Activated CD4-positive, alpha-beta memory T cell treated with anti-CD3 and anti-CD28 coated beads, Interleukin-2, amount 10 ng/mL, durations not matched to agents 7 days and 5 days (primary cell): Measurements from ENCODE around the gene RTL1. TPM values are rescaled to one million over a fixed set of nuclear protein-coding genes. Genes with fewer than 3 reads are reported as not detected.
A peak's percentile ranks its signal among the peaks of the same experiment; 100 is the strongest.

ENCODE experiments used
- CTCF ChIA-PET: fragments of 350-600 bp; sonication (Branson Sonifier 250); formaldehyde crosslinking; loops from one replicate; lab custom pipeline; 2021; ENCODE audit warnings: antibody characterized with exemption, inconsistent platforms; lab: Charles Lee
- POLR2A ChIA-PET: fragments of 350-600 bp; sonication (Branson Sonifier 250); formaldehyde crosslinking; loops from one replicate; lab custom pipeline; 2021; ENCODE audit warnings: antibody characterized with exemption; lab: Charles Lee
- DNase-seq: peaks from one replicate; pipeline ENCODE4 v3.0.0-alpha.2; 2020
- H3K27ac Mint-ChIP-seq: one replicate; pipeline ENCODE4 v1.8.0; 2021; ENCODE audit warnings: mild to moderate bottlenecking, mixed read lengths
- H3K27me3 Mint-ChIP-seq: one replicate; pipeline ENCODE4 v1.8.0; 2021; ENCODE audit warnings: mixed read lengths
- H3K36me3 Mint-ChIP-seq: one replicate; pipeline ENCODE4 v1.8.0; 2021; ENCODE audit warnings: low read depth, mixed read lengths
- H3K4me1 Mint-ChIP-seq: one replicate; pipeline ENCODE4 v1.8.0; 2021; ENCODE audit warnings: mixed read lengths
- H3K4me3 Mint-ChIP-seq: one replicate; pipeline ENCODE4 v1.8.0; 2021; ENCODE audit warnings: mild to moderate bottlenecking, mixed read lengths
- H3K9me3 Mint-ChIP-seq: one replicate; pipeline ENCODE4 v1.8.0; 2021; ENCODE audit warnings: mixed read lengths
- total RNA-seq, 2 experiments: library from RNA; stranded (reverse); gene quantifications; one replicate each; pipeline ENCODE4 v1.2.3, GENCODE V29; 2021

Gene RTL1
- not detected for total RNA-seq

GRCh38 chr14:100903672-100904185, at the start of gene RTL1:
Gene RTL1 (minus strand): TSS chr14:100903722. CDS start chr14:100884788, 18,934 bp downstream.
- H3K27ac Mint-ChIP-seq, result no peak within 1 kb of the TSS
- CTCF ChIA-PET, result no interaction called here
- no peaks in the 10 kb centered on the region for H3K9me3 Mint-ChIP-seq
- POLR2A ChIA-PET, result no interaction called here
- no peak within 1 kb of the TSS for H3K4me3 Mint-ChIP-seq
- no peak for DNase-seq
- no peaks in the 10 kb centered on the region for H3K36me3 Mint-ChIP-seq
- peaks cover 43% of the 10 kb centered on the region for H3K27me3 Mint-ChIP-seq
- no peaks in the 10 kb centered on the region for H3K4me1 Mint-ChIP-seq

GRCh38 chr14:100950024-100950423, 46.5 kb upstream of the RTL1 start:
- no peaks in the 10 kb centered on the region for H3K4me1 Mint-ChIP-seq
- no peak overlapping the region for H3K27ac Mint-ChIP-seq
- no peaks in the 10 kb centered on the region for H3K9me3 Mint-ChIP-seq
- H3K4me3 Mint-ChIP-seq, result no peak overlapping the region
- ChIA-PET CTCF (no interaction called here), POLR2A (no interaction called here)
- peaks cover 3% of the 10 kb centered on the region for H3K27me3 Mint-ChIP-seq
- H3K36me3 Mint-ChIP-seq, result no peaks in the 10 kb centered on the region
- no peak for DNase-seq

DNA sequence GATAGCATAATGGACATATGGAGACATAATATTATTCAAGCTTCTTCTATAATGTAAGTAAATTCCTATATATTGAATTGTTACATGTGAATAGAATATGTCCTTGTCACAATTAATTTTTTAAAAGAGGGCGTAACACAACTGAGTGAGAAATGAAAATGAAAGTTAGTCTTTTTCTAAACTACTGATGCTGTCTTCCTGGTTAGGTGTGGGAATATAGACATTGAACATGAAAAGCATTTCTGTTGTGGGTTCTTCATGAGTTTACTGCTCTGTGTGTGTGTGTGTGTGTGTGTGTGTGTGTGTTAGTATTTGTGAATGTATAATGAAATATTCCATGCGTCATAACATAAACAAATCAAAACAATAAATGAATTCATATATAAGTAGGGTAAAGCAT, 40.5 kb upstream of the RTL1 start:
- ChIA-PET POLR2A (no interaction called here), CTCF (no interaction called here)
- peaks cover 4% of the 10 kb centered on the region for H3K4me1 Mint-ChIP-seq
- no peak overlapping the region for H3K27ac Mint-ChIP-seq
- DNase-seq, result no peak
- peaks cover 6% of the 10 kb centered on the region for H3K27me3 Mint-ChIP-seq
- no peaks in the 10 kb centered on the region for H3K9me3 Mint-ChIP-seq
- no peaks in the 10 kb centered on the region for H3K36me3 Mint-ChIP-seq
- H3K4me3 Mint-ChIP-seq, result no peak overlapping the region

- H3K9me3 Mint-ChIP-seq, result no peaks in the 10 kb centered on the region
- no peak for DNase-seq
- H3K27me3 Mint-ChIP-seq, result peaks cover 21% of the 10 kb centered on the region
- H3K27ac Mint-ChIP-seq, result no peak overlapping the region
- no peak overlapping the region for H3K4me3 Mint-ChIP-seq
- CTCF ChIA-PET, result no interaction called here
- POLR2A ChIA-PET, result no interaction called here
- no peaks in the 10 kb centered on the region for H3K4me1 Mint-ChIP-seq
- H3K36me3 Mint-ChIP-seq, result no peaks in the 10 kb centered on the region
Observed at GRCh38 chr14:100930270-100930669, 26.7 kb upstream of the RTL1 start.

GRCh38 chr14:100915560-100915959, 12.0 kb upstream of the RTL1 start:
- Mint-ChIP-seq H3K4me1 (no peaks in the 10 kb centered on the region), H3K9me3 (no peaks in the 10 kb centered on the region), H3K27ac (no peak overlapping the region), H3K36me3 (no peaks in the 10 kb centered on the region), H3K4me3 (no peak overlapping the region), H3K27me3 (peaks cover 6% of the 10 kb centered on the region)
- POLR2A ChIA-PET, result no interaction called here
- CTCF ChIA-PET, result no interaction called here
- no peak for DNase-seq

GRCh38 chr14:100914597-100915021, 11.1 kb upstream of the RTL1 start:
- no peak for DNase-seq
- no peaks in the 10 kb centered on the region for H3K4me1 Mint-ChIP-seq
- no peak overlapping the region for H3K4me3 Mint-ChIP-seq
- H3K36me3 Mint-ChIP-seq, result no peaks in the 10 kb centered on the region
- peaks cover 4% of the 10 kb centered on the region for H3K27me3 Mint-ChIP-seq
- POLR2A ChIA-PET, result no interaction called here
- CTCF ChIA-PET, result no interaction called here
- H3K9me3 Mint-ChIP-seq, result no peaks in the 10 kb centered on the region
- no peak overlapping the region for H3K27ac Mint-ChIP-seq

DNA sequence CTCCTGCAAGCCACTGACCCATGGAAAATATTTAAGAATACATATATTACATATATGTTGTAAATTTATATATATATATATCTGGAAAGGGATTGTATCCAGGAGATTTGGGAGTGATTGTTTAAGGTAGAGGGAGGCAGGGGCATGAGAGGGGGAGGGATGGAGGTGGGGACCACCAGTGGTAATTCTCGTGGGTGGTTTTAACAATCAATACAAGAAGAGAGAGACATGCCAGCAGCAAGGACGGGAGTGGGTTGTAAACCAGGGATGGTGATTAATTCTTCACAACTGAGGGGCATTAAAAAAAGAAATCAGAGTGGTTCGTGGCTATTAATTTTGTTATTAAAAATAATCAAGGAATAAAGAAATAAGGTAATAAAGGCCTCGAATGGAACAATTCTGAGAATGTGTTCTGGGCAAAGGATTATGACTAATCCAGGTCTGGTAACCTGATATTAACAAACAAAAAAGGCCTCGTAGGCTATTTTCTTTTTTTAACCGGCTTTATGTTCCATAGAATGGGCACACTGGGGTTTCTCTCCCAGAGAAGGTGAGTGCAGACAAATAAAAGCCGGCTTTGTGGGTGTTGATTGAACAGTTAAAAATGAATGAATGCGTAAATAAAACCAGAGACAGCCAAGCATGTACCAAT, 8.3 kb upstream of the RTL1 start:
- Mint-ChIP-seq H3K27ac (no peak overlapping the region), H3K36me3 (no peaks in the 10 kb centered on the region), H3K4me3 (no peak overlapping the region), H3K9me3 (no peaks in the 10 kb centered on the region), H3K4me1 (no peaks in the 10 kb centered on the region), H3K27me3 (peaks cover 2% of the 10 kb centered on the region)
- no peak for DNase-seq
- CTCF ChIA-PET, result no interaction called here
- POLR2A ChIA-PET, result no interaction called here

DNA sequence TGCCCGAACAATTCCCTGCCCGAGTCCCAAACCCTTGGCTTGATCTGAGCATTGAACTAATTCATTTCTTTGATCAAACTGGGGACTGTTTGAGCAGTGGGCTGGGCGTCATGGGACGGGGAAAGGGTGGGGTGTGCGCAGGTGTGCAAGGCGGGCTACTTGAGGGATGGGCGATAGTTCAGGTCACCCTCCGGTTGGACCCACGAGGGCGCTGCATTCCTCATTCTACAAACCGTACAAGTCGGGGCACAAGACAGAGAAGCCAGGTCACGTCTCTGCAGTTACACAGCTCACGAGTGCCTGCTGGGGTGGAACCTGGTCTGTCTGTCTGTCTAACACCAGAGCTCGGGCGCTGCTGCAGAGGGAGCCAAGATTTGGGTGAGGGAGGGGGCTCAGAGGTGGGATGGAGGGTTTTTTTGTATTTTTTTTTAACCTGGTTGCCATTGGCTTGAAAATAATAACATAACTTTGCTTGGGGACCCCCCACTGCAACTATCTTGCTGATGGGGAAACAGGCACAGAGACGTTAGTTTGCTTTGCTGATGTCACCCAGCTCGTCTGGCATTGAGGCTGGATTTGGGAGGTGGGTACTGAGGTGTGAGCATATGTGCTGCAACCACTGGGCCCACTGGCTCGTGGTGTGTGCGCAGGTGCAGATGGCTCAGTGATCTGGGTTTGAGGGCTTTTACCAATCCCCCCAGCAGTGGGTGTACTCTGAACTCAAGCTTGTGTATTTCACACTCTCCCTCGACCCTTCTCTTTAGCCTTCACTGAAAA, 7.6 kb upstream of the RTL1 start:
- CTCF ChIA-PET, result no interaction called here
- POLR2A ChIA-PET, result no interaction called here
- H3K27me3 Mint-ChIP-seq, result peaks cover 2% of the 10 kb centered on the region
- H3K27ac Mint-ChIP-seq, result no peak overlapping the region
- H3K4me3 Mint-ChIP-seq, result no peak overlapping the region
- H3K9me3 Mint-ChIP-seq, result no peaks in the 10 kb centered on the region
- no peak for DNase-seq
- no peaks in the 10 kb centered on the region for H3K36me3 Mint-ChIP-seq
- no peaks in the 10 kb centered on the region for H3K4me1 Mint-ChIP-seq

- ChIA-PET POLR2A (no interaction called here), CTCF (no interaction called here)
- Mint-ChIP-seq H3K9me3 (no peaks in the 10 kb centered on the region), H3K4me1 (no peaks in the 10 kb centered on the region), H3K27me3 (peaks cover 8% of the 10 kb centered on the region), H3K36me3 (no peaks in the 10 kb centered on the region), H3K27ac (no peak overlapping the region), H3K4me3 (no peak overlapping the region)
- DNase-seq, result no peak
Observed at GRCh38 chr14:100909439-100909838, 5.9 kb upstream of the RTL1 start.

GRCh38 chr14:100907240-100907639, 3.7 kb upstream of the RTL1 start:
- CTCF ChIA-PET, result no interaction called here
- no peaks in the 10 kb centered on the region for H3K9me3 Mint-ChIP-seq
- no peaks in the 10 kb centered on the region for H3K4me1 Mint-ChIP-seq
- H3K27ac Mint-ChIP-seq, result no peak overlapping the region
- H3K36me3 Mint-ChIP-seq, result no peaks in the 10 kb centered on the region
- POLR2A ChIA-PET, result no interaction called here
- H3K4me3 Mint-ChIP-seq, result no peak overlapping the region
- DNase-seq, result no peak
- peaks cover 15% of the 10 kb centered on the region for H3K27me3 Mint-ChIP-seq

GRCh38 chr14:100906420-100906819, 2.9 kb upstream of the RTL1 start:
- Mint-ChIP-seq H3K9me3 (no peaks in the 10 kb centered on the region), H3K36me3 (no peaks in the 10 kb centered on the region), H3K4me1 (no peaks in the 10 kb centered on the region), H3K27ac (no peak overlapping the region), H3K27me3 (peaks cover 20% of the 10 kb centered on the region), H3K4me3 (no peak overlapping the region)
- POLR2A ChIA-PET, result no interaction called here
- CTCF ChIA-PET, result no interaction called here
- DNase-seq, result no peak

GRCh38 chr14:100905166-100905565, 1.6 kb upstream of the RTL1 start:
- CTCF ChIA-PET, result no interaction called here

GRCh38 chr14:100904307-100905087, 975 bp upstream of the RTL1 start:
- H3K4me1 Mint-ChIP-seq, result no peaks in the 10 kb centered on the region
- DNase-seq, result peak; percentile 12
- no peaks in the 10 kb centered on the region for H3K36me3 Mint-ChIP-seq
- ChIA-PET CTCF (no interaction called here), POLR2A (no interaction called here)
- no peak overlapping the region for H3K4me3 Mint-ChIP-seq
- H3K27ac Mint-ChIP-seq, result no peak overlapping the region
- no peaks in the 10 kb centered on the region for H3K9me3 Mint-ChIP-seq
- H3K27me3 Mint-ChIP-seq, result peaks cover 37% of the 10 kb centered on the region

More at GRCh38 chr14:100905166-100905565, 1.6 kb upstream of the RTL1 start:
- Mint-ChIP-seq H3K36me3 (no peaks in the 10 kb centered on the region), H3K27me3 (peaks cover 30% of the 10 kb centered on the region), H3K4me1 (no peaks in the 10 kb centered on the region), H3K27ac (no peak overlapping the region), H3K4me3 (no peak overlapping the region), H3K9me3 (no peaks in the 10 kb centered on the region)
- POLR2A ChIA-PET, result no interaction called here
- no peak for DNase-seq
